HAP-1 (cell line): ENCODE data around the gene ZNF222.

Experiments
- DNase-seq, 2 experiments: peaks; one replicate each; pipeline ENCODE4 v3.0.0-alpha.2; 2016 to 2020; ENCODE audit warnings: low spot score in 2 of 2
- H3K27me3 ChIP-seq: fragments of 250-450 bp; sonication (Bioruptor Pico); 2 replicates; pipeline ENCODE4 v1.5.1; 2020; ENCODE audit warnings: low read depth, mild to moderate bottlenecking, moderate library complexity
- H3K36me3 ChIP-seq: fragments of 250-450 bp; sonication (Bioruptor Pico); replicated peaks from 2 replicates; pipeline ENCODE4 v1.5.1; 2020; ENCODE audit warnings: mild to moderate bottlenecking
- H3K4me1 ChIP-seq: fragments of 250-450 bp; sonication (Bioruptor Pico); 2 replicates; pipeline ENCODE4 v1.5.1; 2020; ENCODE audit warnings: mild to moderate bottlenecking
- H3K4me3 ChIP-seq: fragments of 250-450 bp; sonication (Bioruptor Pico); 2 replicates; pipeline ENCODE4 v1.5.1; 2020; ENCODE audit warnings: mild to moderate bottlenecking, moderate library complexity
- H3K9me3 ChIP-seq: fragments of 250-450 bp; sonication (Bioruptor Pico); 2 replicates; pipeline ENCODE4 v1.5.1; 2020; ENCODE audit warnings: mild to moderate bottlenecking, moderate library complexity
- in situ Hi-C: fragments of 300-500 bp; cut with MboI; formaldehyde crosslinking; loops from 3 replicates; pipeline ENCODE4 v1.14.3; 2020; ENCODE audit warnings: low sequenced_read_pairs, inconsistent platforms, mixed read lengths

The ZNF222 gene

GRCh38 chr19:44019498-44019897 is 5.7 kb upstream of the ZNF222 start:
- in situ Hi-C loops: no loop called here
- H3K36me3 ChIP-seq: no peaks in the 10 kb centered on the region

GRCh38 chr19:44021221-44021620 is 4.0 kb upstream of the ZNF222 start:
- H3K36me3 ChIP-seq: no peaks in the 10 kb centered on the region
- in situ Hi-C loops: no loop called here
- no peaks in the 10 kb centered on the region for H3K9me3 ChIP-seq
- H3K27me3 ChIP-seq: no peaks in the 10 kb centered on the region
- DNase-seq: no peak
- no peak overlapping the region for H3K4me3 ChIP-seq
- peaks cover 2% of the 10 kb centered on the region; the same call in 1 of the 2 replicates for H3K4me1 ChIP-seq

More at GRCh38 chr19:44019498-44019897, 5.7 kb upstream of the ZNF222 start:
- Histone ChIP-seq H3K4me1 (peaks cover 4% of the 10 kb centered on the region; the same call in 1 of the 2 replicates), H3K4me3 (no peak overlapping the region), H3K27me3 (no peaks in the 10 kb centered on the region), H3K9me3 (no peaks in the 10 kb centered on the region)
- DNase-seq: no peak

GRCh38 chr19:44024900-44025216 is 321 bp upstream of the ZNF222 start:
- DNase-seq: no peak
- in situ Hi-C loops: no loop called here
- H3K36me3 ChIP-seq: peaks cover 17% of the 10 kb centered on the region
- H3K9me3 ChIP-seq: no peaks in the 10 kb centered on the region
- peak overlapping the region; percentile 65 for H3K4me3 ChIP-seq
- H3K4me1 ChIP-seq: peaks cover 2% of the 10 kb centered on the region; the same call in 1 of the 2 replicates
- no peaks in the 10 kb centered on the region for H3K27me3 ChIP-seq

- Histone ChIP-seq H3K27me3 (no peaks in the 10 kb centered on the region), H3K4me3 (no peak overlapping the region), H3K36me3 (peaks cover 33% of the 10 kb centered on the region), H3K4me1 (peaks cover 2% of the 10 kb centered on the region; the same call in 1 of the 2 replicates), H3K9me3 (peaks cover 2% of the 10 kb centered on the region; the same call in 1 of the 2 replicates)
- in situ Hi-C loops: no loop called here
- DNase-seq: no peak
Observed at GRCh38 chr19:44026622-44027021, 1.4 kb downstream of the ZNF222 start.

- Histone ChIP-seq H3K4me3 (no peak overlapping the region), H3K4me1 (no peaks in the 10 kb centered on the region), H3K36me3 (peaks cover 41% of the 10 kb centered on the region), H3K9me3 (peaks cover 2% of the 10 kb centered on the region), H3K27me3 (no peaks in the 10 kb centered on the region)
- in situ Hi-C loops: no loop called here
- DNase-seq: peak in 1 of 2 experiments; percentile 1
Observed at GRCh38 chr19:44032001-44032610, 6.9 kb downstream of the ZNF222 start.

- Histone ChIP-seq H3K36me3 (no peaks in the 10 kb centered on the region), H3K9me3 (no peaks in the 10 kb centered on the region), H3K4me3 (no peak overlapping the region), H3K4me1 (no peaks in the 10 kb centered on the region), H3K27me3 (no peaks in the 10 kb centered on the region)
- DNase-seq: no peak
- in situ Hi-C loops: no loop called here
Observed at GRCh38 chr19:44042147-44042546, 17.0 kb downstream of the ZNF222 start.

GRCh38 chr19:44050740-44051649 is 25.8 kb downstream of the ZNF222 start:
- Histone ChIP-seq H3K36me3 (no peaks in the 10 kb centered on the region), H3K9me3 (0 out of 2 replicates have a peak, but pooled peaks cover 2% of the 10 kb centered on the region), H3K4me1 (no peaks in the 10 kb centered on the region), H3K27me3 (no peaks in the 10 kb centered on the region), H3K4me3 (no peak overlapping the region)
- in situ Hi-C loops: no loop called here
- no peak for DNase-seq

GRCh38 chr19:44051650-44052402 is 26.6 kb downstream of the ZNF222 start, which contains the start of gene ZNF223:
Gene ZNF223 (plus strand): TSS chr19:44052036. CDS start chr19:44055177, 3,141 bp downstream.
- in situ Hi-C loops: no loop called here

GRCh38 chr19:44055870-44056269 is 30.7 kb downstream of the ZNF222 start:
- Histone ChIP-seq H3K27me3 (no peaks in the 10 kb centered on the region), H3K9me3 (0 out of 2 replicates have a peak, but pooled peaks cover 2% of the 10 kb centered on the region), H3K36me3 (no peaks in the 10 kb centered on the region), H3K4me3 (no peak overlapping the region), H3K4me1 (no peaks in the 10 kb centered on the region)
- DNase-seq: no peak
- in situ Hi-C loops: no loop called here

More at GRCh38 chr19:44051650-44052402, 26.6 kb downstream of the ZNF222 start, which contains the start of gene ZNF223:
- H3K4me3 ChIP-seq: no peak within 1 kb of the TSS
- H3K27me3 ChIP-seq: no peaks in the 10 kb centered on the region
- H3K9me3 ChIP-seq: 0 out of 2 replicates have a peak, but pooled peaks cover 2% of the 10 kb centered on the region
- no peak for DNase-seq
- H3K36me3 ChIP-seq: no peaks in the 10 kb centered on the region
- no peaks in the 10 kb centered on the region for H3K4me1 ChIP-seq

GRCh38 chr19:44059229-44059628 is 34.0 kb downstream of the ZNF222 start:
- Histone ChIP-seq H3K27me3 (no peaks in the 10 kb centered on the region), H3K9me3 (no peaks in the 10 kb centered on the region), H3K4me1 (no peaks in the 10 kb centered on the region), H3K36me3 (no peaks in the 10 kb centered on the region), H3K4me3 (no peak overlapping the region)
- no peak for DNase-seq
- in situ Hi-C loops: no loop called here

- in situ Hi-C loops: no loop called here
- Histone ChIP-seq H3K36me3 (no peaks in the 10 kb centered on the region), H3K4me1 (no peaks in the 10 kb centered on the region), H3K27me3 (no peaks in the 10 kb centered on the region), H3K9me3 (no peaks in the 10 kb centered on the region), H3K4me3 (no peak overlapping the region)
- no peak for DNase-seq
Observed at GRCh38 chr19:44061038-44061437, 35.9 kb downstream of the ZNF222 start.

GRCh38 chr19:44066305-44066704 is 41.1 kb downstream of the ZNF222 start:
- Histone ChIP-seq H3K4me3 (no peak overlapping the region), H3K9me3 (peaks cover 7% of the 10 kb centered on the region; the same call in 1 of the 2 replicates), H3K36me3 (no peaks in the 10 kb centered on the region), H3K4me1 (no peaks in the 10 kb centered on the region), H3K27me3 (no peaks in the 10 kb centered on the region)
- no peak for DNase-seq
- in situ Hi-C loops: no loop called here

- in situ Hi-C loops: no loop called here
- H3K36me3 ChIP-seq: no peaks in the 10 kb centered on the region
Observed at GRCh38 chr19:44069415-44069814, 44.2 kb downstream of the ZNF222 start.

More at GRCh38 chr19:44069415-44069814, 44.2 kb downstream of the ZNF222 start:
- H3K4me1 ChIP-seq: peaks cover 2% of the 10 kb centered on the region; the same call in 1 of the 2 replicates
- peaks cover 11% of the 10 kb centered on the region for H3K9me3 ChIP-seq
- no peaks in the 10 kb centered on the region for H3K27me3 ChIP-seq
- no peak for DNase-seq
- no peak overlapping the region for H3K4me3 ChIP-seq
